Neural progenitor cell (in vitro differentiated cells): ENCODE measurements around the gene TRAPPC11. TPM values are rescaled to one million over a fixed set of nuclear protein-coding genes. Genes with fewer than 3 reads are reported as not detected.

Experiments
- DNase-seq: peaks from one replicate; pipeline ENCODE4 v3.0.0-alpha.2; 2016; ENCODE audit warnings: low spot score
- H2AFZ ChIP-seq: fragments of 200-600 bp; sonication (generic); replicated peaks from 2 replicates; pipeline ENCODE4 v1.6.1; 2016; ENCODE audit warnings: antibody characterized with exemption
- H3F3A ChIP-seq: fragments of 200-600 bp; sonication (generic); 2 replicates; pipeline ENCODE4 v1.6.1; 2016; ENCODE audit warnings: antibody characterized with exemption, low read depth
- H3K27ac ChIP-seq: fragments of 200-600 bp; sonication (generic); 2 replicates; pipeline ENCODE4 v1.5.1; 2016; ENCODE audit warnings: mild to moderate bottlenecking
- H3K27me3 ChIP-seq: fragments of 200-600 bp; sonication (generic); 2 replicates; pipeline ENCODE4 v1.6.1; 2016; ENCODE audit warnings: mild to moderate bottlenecking, moderate library complexity
- H3K36me3 ChIP-seq: fragments of 200-600 bp; sonication (generic); 2 replicates; pipeline ENCODE4 v1.5.1; 2016
- H3K4me1 ChIP-seq: fragments of 200-600 bp; sonication (generic); 2 replicates; pipeline ENCODE4 v1.6.1; 2016; ENCODE audit warnings: mixed run types
- H3K4me2 ChIP-seq: fragments of 200-600 bp; sonication (generic); 2 replicates; pipeline ENCODE4 v1.6.1; 2016
- H3K4me3 ChIP-seq: fragments of 200-600 bp; sonication (generic); 2 replicates; pipeline ENCODE4 v1.5.1; 2016
- H3K79me2 ChIP-seq: fragments of 200-600 bp; sonication (generic); 2 replicates; pipeline ENCODE4 v1.6.1; 2016; ENCODE audit warnings: low read depth
- H3K9ac ChIP-seq: fragments of 200-600 bp; sonication (generic); 2 replicates; pipeline ENCODE4 v1.6.1; 2016
- H3K9me3 ChIP-seq: fragments of 200-600 bp; sonication (generic); 2 replicates; pipeline ENCODE4 v1.5.1; 2016; ENCODE audit warnings: low read depth
- H4K20me1 ChIP-seq: fragments of 200-600 bp; sonication (generic); 2 replicates; pipeline ENCODE4 v1.6.1; 2016; ENCODE audit warnings: low read depth
- H3K27ac Mint-ChIP-seq: 3 replicates; pipeline ENCODE4 v1.8.0; 2021; ENCODE audit warnings: mixed read lengths
- H3K27me3 Mint-ChIP-seq: 2 replicates; pipeline ENCODE4 v1.8.0; 2022; ENCODE audit warnings: low read depth, mild to moderate bottlenecking, inconsistent platforms, moderate library complexity, mixed read lengths; ENCODE audit not compliant: insufficient read depth
- H3K36me3 Mint-ChIP-seq: 3 replicates; pipeline ENCODE4 v1.8.0; 2021; ENCODE audit warnings: mixed read lengths
- H3K4me1 Mint-ChIP-seq: 3 replicates; pipeline ENCODE4 v1.8.0; 2021; ENCODE audit warnings: mixed read lengths
- H3K4me3 Mint-ChIP-seq: 3 replicates; pipeline ENCODE4 v1.8.0; 2021; ENCODE audit warnings: mild to moderate bottlenecking, moderate library complexity, mixed read lengths
- H3K9me3 Mint-ChIP-seq: 3 replicates; pipeline ENCODE4 v1.8.0; 2020; ENCODE audit warnings: mixed read lengths
- CTCF ChIP-seq: fragments of 200-600 bp; sonication (generic); IDR thresholded peaks from 2 replicates; pipeline ENCODE4 v1.5.1; 2017; ENCODE audit warnings: antibody characterized with exemption, mild to moderate bottlenecking
- EZH2 ChIP-seq: fragments of 200-600 bp; sonication (generic); IDR thresholded peaks from 2 replicates; pipeline ENCODE4 v1.6.1; 2017; ENCODE audit warnings: antibody characterized with exemption, mild to moderate bottlenecking, moderate library complexity
- EZH2phosphoT487 ChIP-seq: fragments of 200-600 bp; sonication (generic); IDR thresholded peaks from 2 replicates; pipeline ENCODE4 v1.6.1; 2017; ENCODE audit warnings: antibody characterized with exemption
- small RNA-seq: library from RNA; depleted of rRNA; stranded (forward); fragments of <200 nt; gene quantifications from one replicate; pipeline ENCODE3, GENCODE V24; 2015
- total RNA-seq: library from RNA; depleted of rRNA; stranded (reverse); fragments of >200 nt; gene quantifications from 2 replicates; pipeline ENCODE4 v1.2.3, GENCODE V29; 2015; ENCODE audit warnings: low replicate concordance

The TRAPPC11 gene
- total RNA-seq, 1 donor from 2014 or later: 110 TPM

DNA sequence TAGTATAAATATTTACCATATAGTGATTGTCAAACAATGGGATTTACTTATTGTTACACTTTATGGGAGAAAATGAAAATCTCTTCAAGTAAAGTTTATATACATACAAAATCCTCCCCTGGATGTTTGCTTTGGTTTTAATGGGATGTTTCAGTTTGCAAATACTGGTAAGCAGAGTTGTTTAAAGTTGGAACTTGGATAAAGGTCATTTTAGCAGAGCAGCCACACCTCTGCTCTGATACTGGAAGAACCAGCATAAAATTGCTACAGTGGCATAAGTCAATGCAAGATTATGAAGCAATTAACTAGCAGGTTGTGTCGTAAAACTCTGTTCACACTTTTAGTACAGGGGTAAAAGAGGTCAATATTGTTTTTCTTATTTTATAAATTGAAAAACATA is 101.2 kb downstream of the TRAPPC11 start:
- Mint-ChIP-seq H3K9me3 (peaks cover 7% of the 10 kb centered on the region), H3K27ac (no peak overlapping the region), H3K36me3 (no peaks in the 10 kb centered on the region), H3K4me3 (no peak overlapping the region), H3K4me1 (peaks cover 4% of the 10 kb centered on the region), H3K27me3 (peaks cover 4% of the 10 kb centered on the region)
- no peak for DNase-seq
- TF ChIP-seq EZH2: no peak
- no peak for TF ChIP-seq CTCF
- no peak for TF ChIP-seq EZH2phosphoT487
- H3K79me2 ChIP-seq: no peaks in the 10 kb centered on the region
- no peaks in the 10 kb centered on the region for H3F3A ChIP-seq
- no peaks in the 10 kb centered on the region for H3K9me3 ChIP-seq
- H2AFZ ChIP-seq: no peak overlapping the region
- no peak overlapping the region for H3K9ac ChIP-seq
- H3K36me3 ChIP-seq: no peaks in the 10 kb centered on the region
- no peak overlapping the region for H3K4me2 ChIP-seq
- H4K20me1 ChIP-seq: no peaks in the 10 kb centered on the region
- H3K4me3 ChIP-seq: no peak overlapping the region
- H3K27ac ChIP-seq: no peak overlapping the region
- H3K4me1 ChIP-seq: no peaks in the 10 kb centered on the region
- H3K27me3 ChIP-seq: no peaks in the 10 kb centered on the region

Small RNA genes within 50 kb of the gene (small RNA-seq; reads per million reads assigned to genes)
- gene RNU6-1053P (not detected), gene RNU6-335P (not detected), gene RNU6-479P (not detected)

Other genes with a start within 250 kb of the TRAPPC11 start
- gene CDKN2AIP, start 214.7 kb upstream of the TRAPPC11 start, total RNA-seq: 35.3 and 38.1 TPM in 2 replicates
- 20.9 and 38.0 TPM in 2 replicates for gene ING2, start 154.2 kb upstream of the TRAPPC11 start, total RNA-seq
- gene RWDD4, start 108 bp upstream of the TRAPPC11 start, total RNA-seq: 28.4 and 47.1 TPM in 2 replicates
- 11.6 and 13.3 TPM in 2 replicates for gene STOX2, start 246.0 kb downstream of the TRAPPC11 start, total RNA-seq